Keratinocyte (primary cell): Measurements from ENCODE around the gene CROT. TPM values are rescaled to one million over a fixed set of nuclear protein-coding genes. Genes with fewer than 3 reads are reported as not detected.

Experiments
- DNase-seq: peaks from one replicate; pipeline ENCODE4 v3.0.0-alpha.2; 2011; ENCODE audit warnings: low read depth, missing footprints, low spot score
- FAIRE-seq: peaks from 2 replicates; lab custom pipeline; 2011; peaks lifted over from hg19 to GRCh38; lab: Jason Lieb, UNC
- H2AFZ ChIP-seq: 2 replicates; pipeline ENCODE4 v1.6.0; 2012; ENCODE audit warnings: low read length, control low read depth, inconsistent platforms; ENCODE audit not compliant: control insufficient read depth
- H3K27ac ChIP-seq: 2 replicates; pipeline ENCODE4 v1.5.1; 2011; ENCODE audit warnings: low read length; ENCODE audit not compliant: control insufficient read depth, insufficient read depth
- H3K27me3 ChIP-seq: 3 replicates; pipeline ENCODE4 v1.6.0; 2011; ENCODE audit warnings: low read length; ENCODE audit not compliant: control insufficient read depth, insufficient read depth; ENCODE audit errors: extremely low read depth
- H3K36me3 ChIP-seq, 2 experiments: 2 replicates in 1 of 2; 3 replicates in 1 of 2; pipeline ENCODE4 v1.5.1; 2011; ENCODE audit warnings: low read length in 2 of 2, mild to moderate bottlenecking in 1 of 2; ENCODE audit not compliant: control insufficient read depth in 2 of 2, insufficient read depth in 2 of 2; ENCODE audit errors: extremely low read depth in 1 of 2
- H3K4me1 ChIP-seq: 3 replicates; pipeline ENCODE4 v1.5.1; 2011; ENCODE audit warnings: low read length; ENCODE audit not compliant: control insufficient read depth, insufficient read depth; ENCODE audit errors: extremely low read depth
- H3K4me2 ChIP-seq: 3 replicates; pipeline ENCODE4 v1.6.0; 2011; ENCODE audit warnings: low read depth, low read length; ENCODE audit not compliant: control insufficient read depth, insufficient read depth; ENCODE audit errors: extremely low read depth
- H3K4me3 ChIP-seq, 3 experiments: fragments of 200-600 bp in 1 of 3; sonication (generic) in 1 of 3; 2 replicates in 2 of 3; 3 replicates in 1 of 3; pipeline ENCODE4 v1.5.1; 2011 to 2016; ENCODE audit warnings: low read length in 3 of 3, mild to moderate bottlenecking in 3 of 3, control low read depth in 2 of 3, inconsistent platforms in 1 of 3, low read depth in 1 of 3, mixed read lengths in 1 of 3, mixed run types in 1 of 3, moderate library complexity in 1 of 3; ENCODE audit not compliant: control insufficient read depth in 2 of 3, insufficient read depth in 2 of 3; ENCODE audit errors: extremely low read depth in 1 of 3
- H3K79me2 ChIP-seq: 2 replicates; pipeline ENCODE4 v1.6.0; 2012; ENCODE audit warnings: low read length; ENCODE audit not compliant: control insufficient read depth, insufficient read depth
- H3K9ac ChIP-seq: 3 replicates; pipeline ENCODE4 v1.6.0; 2011; ENCODE audit warnings: low read length; ENCODE audit not compliant: control insufficient read depth, insufficient read depth; ENCODE audit errors: extremely low read depth
- H3K9me1 ChIP-seq: 3 replicates; pipeline ENCODE4 v1.6.0; 2011; ENCODE audit warnings: low read length; ENCODE audit not compliant: control insufficient read depth, insufficient read depth; ENCODE audit errors: extremely low read depth
- H3K9me3 ChIP-seq: 2 replicates; pipeline ENCODE4 v1.5.1; 2012; ENCODE audit warnings: low read depth, low read length; ENCODE audit not compliant: control insufficient read depth
- H4K20me1 ChIP-seq: 3 replicates; pipeline ENCODE4 v1.6.0; 2011; ENCODE audit warnings: low read length; ENCODE audit not compliant: control insufficient read depth, insufficient read depth; ENCODE audit errors: extremely low read depth
- EZH2 ChIP-seq: IDR thresholded peaks from one replicate; pipeline ENCODE4 v1.6.1; 2012; ENCODE audit warnings: inconsistent platforms, mild to moderate bottlenecking, low read length, moderate library complexity
- dilution Hi-C: fragments of 300-500 bp; cut with MboI; formaldehyde crosslinking; loops from one replicate; pipeline ENCODE4 v1.7.0; 2020; ENCODE audit warnings: low sequenced_read_pairs; ENCODE audit not compliant: extremely low pct_ligation_motif_present
- polyA plus RNA-seq, 5 experiments: library from polyadenylated mRNA; depleted of rRNA in 3 of 5; stranded (reverse) in 3 of 5; stranded (forward) in 1 of 5; unstranded in 1 of 5; fragments of >200 nt; gene quantifications; 1 replicate in 1 of 5; 2 replicates in 3 of 5; 3 replicates in 1 of 5; pipeline versions ENCODE4 v1.2.1 to v1.2.3, GENCODE V29; 2011 to 2012; ENCODE audit warnings: missing spikeins in 2 of 5, low read depth in 1 of 5, low replicate concordance in 1 of 5
- TF ChIP-seq, protein P1 (sequence below), 3 experiments: IDR thresholded peaks in 1 of 3; conservative IDR thresholded peaks in 1 of 3; optimal IDR thresholded peaks in 1 of 3; 2 replicates in 2 of 3; 3 replicates in 1 of 3; pipeline versions ENCODE3 to v1.5.1; 2011; ENCODE audit warnings: low read length in 3 of 3, mild to moderate bottlenecking in 3 of 3, moderate library complexity in 2 of 3, control low read depth in 1 of 3, inconsistent platforms in 1 of 3; ENCODE audit not compliant: insufficient read depth in 2 of 3; ENCODE audit errors: extremely low read depth in 1 of 3

Gene CROT
- polyA plus RNA-seq, 1 donor (not counting 4 experiments of a cell fraction or from before 2014, with no cell fraction given), result 22.3 TPM

DNA sequence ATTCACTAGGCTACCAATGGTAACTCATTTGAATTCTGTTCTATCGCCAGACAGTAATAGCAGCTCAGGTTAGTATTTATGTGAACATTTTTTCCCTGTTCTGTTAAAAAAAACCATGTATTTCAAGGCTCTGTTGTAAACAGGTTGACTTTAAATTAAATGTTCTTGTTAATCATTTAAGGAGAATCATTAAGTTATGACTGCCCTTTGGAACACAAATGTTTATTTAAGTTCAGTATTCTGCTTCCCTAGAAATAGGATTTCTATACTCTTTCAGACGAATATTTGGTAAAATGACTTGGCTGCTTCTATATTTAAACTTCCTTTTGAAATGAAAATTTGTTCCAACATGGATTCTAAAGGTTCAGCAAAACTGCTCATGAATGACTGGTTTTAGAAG, 13.1 kb upstream of the CROT start:
- H3K4me1 ChIP-seq, result no peaks in the 10 kb centered on the region
- dilution Hi-C loops, result no loop called here
- peaks cover 0 to 5% of the 10 kb centered on the region in 2 experiments for H3K36me3 ChIP-seq
- H3K4me2 ChIP-seq, result no peak overlapping the region
- FAIRE-seq (no peak), DNase-seq (no peak)
- no peak overlapping the region for H3K9ac ChIP-seq
- H3K79me2 ChIP-seq, result no peaks in the 10 kb centered on the region
- TF ChIP-seq, protein P1, sequence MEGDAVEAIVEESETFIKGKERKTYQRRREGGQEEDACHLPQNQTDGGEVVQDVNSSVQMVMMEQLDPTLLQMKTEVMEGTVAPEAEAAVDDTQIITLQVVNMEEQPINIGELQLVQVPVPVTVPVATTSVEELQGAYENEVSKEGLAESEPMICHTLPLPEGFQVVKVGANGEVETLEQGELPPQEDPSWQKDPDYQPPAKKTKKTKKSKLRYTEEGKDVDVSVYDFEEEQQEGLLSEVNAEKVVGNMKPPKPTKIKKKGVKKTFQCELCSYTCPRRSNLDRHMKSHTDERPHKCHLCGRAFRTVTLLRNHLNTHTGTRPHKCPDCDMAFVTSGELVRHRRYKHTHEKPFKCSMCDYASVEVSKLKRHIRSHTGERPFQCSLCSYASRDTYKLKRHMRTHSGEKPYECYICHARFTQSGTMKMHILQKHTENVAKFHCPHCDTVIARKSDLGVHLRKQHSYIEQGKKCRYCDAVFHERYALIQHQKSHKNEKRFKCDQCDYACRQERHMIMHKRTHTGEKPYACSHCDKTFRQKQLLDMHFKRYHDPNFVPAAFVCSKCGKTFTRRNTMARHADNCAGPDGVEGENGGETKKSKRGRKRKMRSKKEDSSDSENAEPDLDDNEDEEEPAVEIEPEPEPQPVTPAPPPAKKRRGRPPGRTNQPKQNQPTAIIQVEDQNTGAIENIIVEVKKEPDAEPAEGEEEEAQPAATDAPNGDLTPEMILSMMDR (optimal IDR thresholded peaks at IDR 0.05 in 1 of 3, IDR thresholded peaks at IDR 0.05 in 1 of 3, conservative IDR thresholded peaks at IDR 0.05 in 1 of 3; ENCODE audit: extremely low read depth in 1 of 3, insufficient read depth in 2 of 3, low read length in 3 of 3), result no peak
- no peak for TF ChIP-seq EZH2
- no peak overlapping the region for H2AFZ ChIP-seq
- no peaks in the 10 kb centered on the region for H3K27me3 ChIP-seq
- H3K9me3 ChIP-seq, result peaks cover 10% of the 10 kb centered on the region
- no peak overlapping the region for H3K4me3 ChIP-seq
- no peak overlapping the region for H3K27ac ChIP-seq
- H3K9me1 ChIP-seq, result no peaks in the 10 kb centered on the region
- no peaks in the 10 kb centered on the region for H4K20me1 ChIP-seq

DNA sequence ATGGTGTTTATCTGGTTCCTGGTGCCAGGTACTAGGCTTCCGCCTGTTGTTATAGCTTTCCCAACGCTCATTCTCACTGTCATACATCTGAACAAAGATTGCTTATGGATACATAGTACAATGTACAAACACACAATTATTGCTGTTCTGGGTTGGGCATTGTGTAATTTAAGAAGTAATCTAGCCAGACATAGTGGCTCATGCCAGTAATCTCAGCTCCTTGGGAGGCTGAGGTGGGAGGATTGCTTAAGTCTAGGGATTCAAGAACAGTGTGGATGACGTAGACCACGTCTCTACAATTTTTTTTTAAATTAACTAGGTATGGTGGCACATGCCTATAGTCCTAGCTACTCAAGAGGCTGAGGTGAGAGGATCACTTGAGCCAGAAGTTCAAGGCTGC, 9.3 kb upstream of the CROT start:
- no peaks in the 10 kb centered on the region for H3K9me3 ChIP-seq
- H3K9ac ChIP-seq, result no peak overlapping the region
- H2AFZ ChIP-seq, result no peak overlapping the region
- H3K4me1 ChIP-seq, result no peaks in the 10 kb centered on the region
- H3K9me1 ChIP-seq, result no peaks in the 10 kb centered on the region
- TF ChIP-seq, protein P1 (optimal IDR thresholded peaks at IDR 0.05 in 1 of 3, IDR thresholded peaks at IDR 0.05 in 1 of 3, conservative IDR thresholded peaks at IDR 0.05 in 1 of 3; ENCODE audit: extremely low read depth in 1 of 3, insufficient read depth in 2 of 3, low read length in 3 of 3), result no peak
- TF ChIP-seq EZH2, result no peak
- no peak overlapping the region for H3K4me3 ChIP-seq
- no peaks in the 10 kb centered on the region for H4K20me1 ChIP-seq
- FAIRE-seq (no peak), DNase-seq (no peak)
- dilution Hi-C loops, result no loop called here
- no peak overlapping the region for H3K4me2 ChIP-seq
- no peak overlapping the region for H3K27ac ChIP-seq
- no peaks in the 10 kb centered on the region for H3K79me2 ChIP-seq
- H3K27me3 ChIP-seq, result no peaks in the 10 kb centered on the region
- no peaks in the 10 kb centered on the region for H3K36me3 ChIP-seq
